Muscle of arm (tissue), 14 donors: Measurements from ENCODE around the gene SNX13. TPM values are rescaled to one million over a fixed set of nuclear protein-coding genes. Genes with fewer than 3 reads are reported as not detected.

Source experiments
- DNase-seq: peaks from one replicate; pipeline ENCODE4 v3.0.0-alpha.2; 2013
- long read RNA-seq, 11 donors: transcript quantifications; one replicate each; lab custom pipeline, GENCODE V29; 2026
- polyA plus RNA-seq, 12 donors: library from polyadenylated mRNA; unstranded; fragments of 120-200 nt; gene quantifications; one replicate each; pipeline ENCODE4 v1.2.1, GENCODE V29; 2013; ENCODE audit not compliant: insufficient read length in 12 of 12

SNX13 gene
- 10 to 100 TPM in 11 of 12 donors, not detected in 1; 20.9 to 34.9 (median 25.7) TPM for polyA plus RNA-seq
- long read RNA-seq, donor 1, full-length matches to known transcripts = 6 of 27 reads
- long read RNA-seq, donor 1, partial matches to known transcripts = 21 of 27 reads
- long read RNA-seq, donor 1, other reads (novel, unspliced or antisense) = 0 of 27 reads
- long read RNA-seq, donor 2, full-length matches to known transcripts = 7 of 7 reads
- long read RNA-seq, donor 2, partial matches to known transcripts = 0 of 7 reads
- long read RNA-seq, donor 2, other reads (novel, unspliced or antisense) = 0 of 7 reads
- long read RNA-seq, donor 3 = 0 reads
- long read RNA-seq, donor 4, full-length matches to known transcripts = 1 of 1 reads
- long read RNA-seq, donor 4, partial matches to known transcripts = 0 of 1 reads
- long read RNA-seq, donor 4, other reads (novel, unspliced or antisense) = 0 of 1 reads
- long read RNA-seq, donor 5, full-length matches to known transcripts = 3 of 3 reads
- long read RNA-seq, donor 5, partial matches to known transcripts = 0 of 3 reads
- long read RNA-seq, donor 5, other reads (novel, unspliced or antisense) = 0 of 3 reads
- long read RNA-seq, donor 6, full-length matches to known transcripts = 4 of 4 reads
- long read RNA-seq, donor 6, partial matches to known transcripts = 0 of 4 reads
- long read RNA-seq, donor 6, other reads (novel, unspliced or antisense) = 0 of 4 reads
- long read RNA-seq, donor 7, full-length matches to known transcripts = 1 of 1 reads
- long read RNA-seq, donor 7, partial matches to known transcripts = 0 of 1 reads
- long read RNA-seq, donor 7, other reads (novel, unspliced or antisense) = 0 of 1 reads
- long read RNA-seq, donor 8, partial matches to known transcripts = 5 of 5 reads
- long read RNA-seq, donor 8, other reads (novel, unspliced or antisense) = 0 of 5 reads
- long read RNA-seq, donor 9, partial matches to known transcripts = 6 of 6 reads
- long read RNA-seq, donor 9, other reads (novel, unspliced or antisense) = 0 of 6 reads
- long read RNA-seq, donor 10, full-length matches to known transcripts = 3 of 9 reads
- long read RNA-seq, donor 10, partial matches to known transcripts = 6 of 9 reads
- long read RNA-seq, donor 10, other reads (novel, unspliced or antisense) = 0 of 9 reads
- long read RNA-seq, donor 11, full-length matches to known transcripts = 4 of 4 reads
- long read RNA-seq, donor 11, partial matches to known transcripts = 0 of 4 reads
- long read RNA-seq, donor 11, other reads (novel, unspliced or antisense) = 0 of 4 reads

GRCh38 chr7:17940302-17940883, at the start of gene SNX13:
Gene SNX13, minus strand, starts transcription at chr7:17940494. Its CDS starts 199 bp downstream, at chr7:17940295.
- DNase-seq = peak; percentile 93

- DNase-seq = no peak
These were observed 49.3 kb upstream of the SNX13 start for GRCh38 chr7:17989546-17989945.

- no peak for DNase-seq
These were observed 48.6 kb upstream of the SNX13 start for GRCh38 chr7:17988858-17989257.

GRCh38 chr7:17988141-17988540, 47.8 kb upstream of the SNX13 start:
- no peak for DNase-seq

- no peak for DNase-seq
These were observed 46.6 kb upstream of the SNX13 start for GRCh38 chr7:17986851-17987250.

GRCh38 chr7:17985473-17986239, 45.4 kb upstream of the SNX13 start:
- DNase-seq = no peak

- no peak for DNase-seq
These were observed 44.0 kb upstream of the SNX13 start for GRCh38 chr7:17984288-17984687.

GRCh38 chr7:17983221-17984062, 43.1 kb upstream of the SNX13 start:
- no peak for DNase-seq

GRCh38 chr7:17976952-17977351, 36.7 kb upstream of the SNX13 start:
- no peak for DNase-seq

GRCh38 chr7:17971411-17971810, 31.1 kb upstream of the SNX13 start:
- DNase-seq = no peak

GRCh38 chr7:17968791-17969715, 28.8 kb upstream of the SNX13 start:
- DNase-seq = no peak

GRCh38 chr7:17966706-17967105, 26.4 kb upstream of the SNX13 start:
- DNase-seq = no peak

- DNase-seq = no peak
These were observed 25.3 kb upstream of the SNX13 start for GRCh38 chr7:17965603-17966002.

GRCh38 chr7:17963281-17963680, 23.0 kb upstream of the SNX13 start:
- no peak for DNase-seq

GRCh38 chr7:17962652-17963051, 22.4 kb upstream of the SNX13 start:
- DNase-seq = no peak

GRCh38 chr7:17957871-17958270, 17.6 kb upstream of the SNX13 start:
- no peak for DNase-seq

- DNase-seq = no peak
These were observed 12.1 kb upstream of the SNX13 start for GRCh38 chr7:17952387-17952786.

GRCh38 chr7:17951742-17952254, 11.5 kb upstream of the SNX13 start:
- DNase-seq = no peak
